AG04449 (cell line): ENCODE results near the gene NMRK1.

Experiments
- CTCF ChIA-PET: fragments of 350-600 bp; formaldehyde crosslinking; extraction: SDS; loops from one replicate; lab custom pipeline; 2021; ENCODE audit warnings: antibody characterized with exemption; lab: Yijun Ruan, JAX
- POLR2A ChIA-PET: fragments of 400-600, 350-600 bp; formaldehyde crosslinking; extraction: SDS; loops from one replicate; lab custom pipeline; 2020; ENCODE audit warnings: antibody characterized with exemption, inconsistent platforms; lab: Yijun Ruan, JAX
- DNase-seq: peaks from one replicate; pipeline ENCODE4 v3.0.0-alpha.2; 2010; ENCODE audit warnings: low read depth, low spot score
- H3K4me3 ChIP-seq: 2 replicates; pipeline ENCODE4 v1.5.1; 2011; ENCODE audit warnings: low read depth, mild to moderate bottlenecking, control low read depth, low read length
- TF ChIP-seq, protein P1 (sequence below): IDR thresholded peaks from one replicate; pipeline ENCODE4 v1.5.1; 2011; ENCODE audit warnings: mild to moderate bottlenecking, moderate library complexity, low read length, control low read depth, inconsistent platforms; ENCODE audit not compliant: insufficient read depth; ENCODE audit errors: missing control alignments

NMRK1 gene

DNA sequence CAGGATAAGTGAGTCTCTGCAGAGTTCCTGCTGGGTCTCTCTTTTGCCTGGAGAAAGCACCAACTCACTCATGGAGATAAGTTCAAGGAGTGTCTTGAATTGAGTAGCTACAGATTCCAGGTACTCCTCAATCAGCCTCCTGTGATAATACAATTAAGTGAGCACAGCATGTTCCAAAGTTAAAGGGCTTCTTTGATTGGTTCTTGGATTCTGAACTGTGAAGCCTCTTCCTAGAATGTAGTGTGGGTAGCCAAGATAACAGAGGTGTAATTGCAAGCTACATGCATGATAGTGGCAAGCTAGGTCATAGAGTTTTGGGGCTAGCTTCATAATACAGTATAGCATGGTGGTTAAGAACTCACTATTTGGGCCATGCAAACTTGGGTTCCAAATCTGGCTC, 36.7 kb downstream of the NMRK1 start:
- DNase-seq: no peak
- ChIA-PET POLR2A (no interaction called here), CTCF (interaction anchor here (0.7 to 1.3 kb wide), 3 partner anchors 11 to 281 kb away, joined by 3 read pairs; no protein-coding TSS in a partner anchor)
- no peak overlapping the region for H3K4me3 ChIP-seq
- TF ChIP-seq, protein P1, sequence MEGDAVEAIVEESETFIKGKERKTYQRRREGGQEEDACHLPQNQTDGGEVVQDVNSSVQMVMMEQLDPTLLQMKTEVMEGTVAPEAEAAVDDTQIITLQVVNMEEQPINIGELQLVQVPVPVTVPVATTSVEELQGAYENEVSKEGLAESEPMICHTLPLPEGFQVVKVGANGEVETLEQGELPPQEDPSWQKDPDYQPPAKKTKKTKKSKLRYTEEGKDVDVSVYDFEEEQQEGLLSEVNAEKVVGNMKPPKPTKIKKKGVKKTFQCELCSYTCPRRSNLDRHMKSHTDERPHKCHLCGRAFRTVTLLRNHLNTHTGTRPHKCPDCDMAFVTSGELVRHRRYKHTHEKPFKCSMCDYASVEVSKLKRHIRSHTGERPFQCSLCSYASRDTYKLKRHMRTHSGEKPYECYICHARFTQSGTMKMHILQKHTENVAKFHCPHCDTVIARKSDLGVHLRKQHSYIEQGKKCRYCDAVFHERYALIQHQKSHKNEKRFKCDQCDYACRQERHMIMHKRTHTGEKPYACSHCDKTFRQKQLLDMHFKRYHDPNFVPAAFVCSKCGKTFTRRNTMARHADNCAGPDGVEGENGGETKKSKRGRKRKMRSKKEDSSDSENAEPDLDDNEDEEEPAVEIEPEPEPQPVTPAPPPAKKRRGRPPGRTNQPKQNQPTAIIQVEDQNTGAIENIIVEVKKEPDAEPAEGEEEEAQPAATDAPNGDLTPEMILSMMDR: no peak

DNA sequence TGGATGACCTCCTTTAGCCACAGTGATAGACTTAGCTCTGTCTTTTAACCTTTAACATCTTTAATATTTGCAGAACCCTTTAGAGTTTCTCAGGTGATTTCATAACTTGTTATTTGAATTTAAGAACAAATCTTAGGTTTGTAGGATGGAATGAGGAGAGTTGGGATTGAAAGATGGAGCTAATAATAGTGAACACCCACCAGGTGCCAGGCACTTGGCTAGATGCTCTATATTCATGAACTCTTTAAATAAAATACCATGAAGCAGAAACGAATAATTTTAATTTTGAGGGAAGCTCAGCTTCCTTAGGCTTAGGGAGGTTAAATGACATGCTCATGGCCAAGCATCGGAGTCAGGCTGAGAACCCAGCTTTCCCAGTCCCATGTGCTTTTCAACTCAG, 40.4 kb downstream of the NMRK1 start:
- no peak for DNase-seq
- CTCF ChIA-PET: interaction anchor here (1.1 to 1.2 kb wide), 4 partner anchors 19 to 271 kb away, joined by 3 to 5 read pairs (median 4); partner anchors contain the start of gene CARNMT1
- no peak overlapping the region for H3K4me3 ChIP-seq
- TF ChIP-seq, protein P1: no peak
- POLR2A ChIA-PET: interaction anchor here (0.6 kb wide), 1 partner anchor 9 kb away, joined by 3 read pairs; no protein-coding TSS in a partner anchor

DNA sequence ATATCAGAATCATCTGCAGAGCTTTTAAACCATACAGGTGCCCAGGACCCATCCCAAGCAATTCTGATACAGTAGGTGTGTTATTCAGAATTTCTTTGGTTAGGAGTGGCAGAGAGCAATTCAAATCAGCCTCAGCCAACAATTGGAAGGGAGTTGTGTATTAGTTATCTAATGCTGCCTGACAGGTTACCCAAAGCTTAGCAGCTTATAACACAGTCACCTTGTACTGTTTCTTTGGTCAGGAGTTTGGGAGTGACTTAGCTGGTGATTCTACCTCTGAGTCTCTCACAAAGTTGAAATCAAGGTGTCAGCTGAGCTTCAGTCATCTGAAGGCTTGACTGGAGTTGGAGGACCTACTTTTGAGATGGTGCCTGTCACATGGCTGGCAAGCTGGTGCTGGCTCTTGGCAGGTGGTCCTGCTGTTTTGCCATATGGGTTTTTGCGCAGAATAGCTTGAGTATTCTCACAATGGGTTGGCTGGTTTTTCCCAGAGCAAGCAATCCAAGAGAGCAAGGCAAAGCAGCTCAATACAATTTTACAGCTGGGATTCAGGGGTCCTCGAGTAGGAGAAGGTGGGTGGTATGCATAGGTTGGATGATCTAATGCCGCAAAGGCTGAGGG, 41.1 kb downstream of the NMRK1 start:
- no peak for DNase-seq
- CTCF ChIA-PET: interaction anchor here (1.1 to 1.3 kb wide), 5 partner anchors 17 to 270 kb away, joined by 3 to 5 read pairs (median 4); partner anchors contain the start of gene CARNMT1
- POLR2A ChIA-PET: interaction anchor here (0.6 kb wide), 1 partner anchor 8 kb away, joined by 3 read pairs; no protein-coding TSS in a partner anchor
- TF ChIP-seq, protein P1: no peak
- no peak overlapping the region for H3K4me3 ChIP-seq

DNA sequence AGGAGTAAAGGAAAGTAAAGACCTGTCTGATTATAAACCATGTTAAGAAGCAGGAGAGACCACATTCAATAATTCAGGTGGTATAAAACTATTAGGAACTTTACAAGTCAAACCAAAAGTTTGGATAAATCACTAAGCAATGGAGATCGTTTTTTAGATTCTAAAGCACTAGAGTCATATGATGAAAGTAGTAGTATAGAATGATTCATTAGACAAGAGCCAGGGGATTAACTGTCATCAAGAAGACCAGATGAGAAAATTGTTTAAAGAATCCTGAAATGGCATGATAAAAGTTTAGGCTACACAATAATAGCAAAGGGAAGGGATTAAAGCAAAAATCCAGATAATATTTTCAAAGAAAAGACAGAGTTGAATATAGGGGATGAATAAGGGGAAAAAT, 46.9 kb downstream of the NMRK1 start:
- POLR2A ChIA-PET: no interaction called here
- H3K4me3 ChIP-seq: no peak overlapping the region
- CTCF ChIA-PET: interaction anchor here (1.1 to 1.5 kb wide), 4 partner anchors 10 to 34 kb away, joined by 3 read pairs; partner anchors contain the start of gene CARNMT1
- TF ChIP-seq, protein P1: no peak
- no peak for DNase-seq

DNA sequence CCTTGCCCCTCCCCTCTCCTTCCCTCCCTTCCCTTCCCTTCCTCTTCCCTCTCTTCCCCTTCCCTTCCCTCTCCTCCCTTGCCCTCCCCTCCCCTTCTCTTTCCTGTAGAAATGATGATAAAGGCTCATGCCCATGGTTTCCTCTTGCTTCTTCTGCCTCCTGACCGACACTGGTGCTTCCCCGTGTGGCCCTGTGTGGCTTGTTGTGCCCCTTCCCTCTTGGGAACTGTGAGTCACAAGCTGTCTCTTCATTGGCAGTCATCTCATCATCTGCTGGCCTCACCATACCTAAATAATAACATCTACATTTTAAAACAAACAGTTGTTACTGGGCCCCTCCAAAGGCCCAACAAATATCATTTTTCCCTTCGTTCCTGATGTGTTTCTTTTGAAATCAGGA, 48.2 kb downstream of the NMRK1 start:
- CTCF ChIA-PET: interaction anchor here (0.8 to 3.9 kb wide), 10 partner anchors 10 to 268 kb away, joined by 3 to 22 read pairs (median 3); partner anchors contain the start of genes CARNMT1, NMRK1 and OSTF1
- H3K4me3 ChIP-seq: no peak overlapping the region
- DNase-seq: no peak
- POLR2A ChIA-PET: interaction anchor here (1.2 to 1.9 kb wide), 2 partner anchors 11 to 25 kb away, joined by 3 to 12 read pairs; partner anchors contain the start of gene CARNMT1
- TF ChIP-seq, protein P1: no peak

DNA sequence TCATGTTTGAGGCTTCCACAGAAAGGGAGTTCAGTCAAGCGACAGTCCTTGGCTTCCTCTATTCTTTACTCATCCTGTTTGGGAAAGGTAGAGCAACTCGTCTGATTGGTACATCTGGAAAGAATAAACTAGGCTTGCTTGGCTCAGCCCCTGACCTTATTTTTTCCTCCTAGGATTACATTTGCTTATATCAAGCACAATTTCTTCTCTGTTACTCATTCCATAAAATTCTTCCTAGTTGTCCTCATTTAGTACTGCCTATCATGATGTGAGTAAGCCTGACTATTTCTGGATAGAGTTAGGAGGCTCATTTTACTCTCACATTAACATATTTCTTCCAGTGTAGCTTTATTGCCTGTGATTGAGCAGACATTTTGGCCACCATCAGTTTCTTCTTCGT, 48.9 kb downstream of the NMRK1 start:
- CTCF ChIA-PET: interaction anchor here (0.6 to 3.9 kb wide), 8 partner anchors 9 to 268 kb away, joined by 3 to 22 read pairs (median 3); partner anchors contain the start of genes CARNMT1, NMRK1 and OSTF1
- DNase-seq: peak; percentile 79
- no peak overlapping the region for H3K4me3 ChIP-seq
- POLR2A ChIA-PET: interaction anchor here (1.2 to 1.9 kb wide), 2 partner anchors 11 to 26 kb away, joined by 3 to 12 read pairs; partner anchors contain the start of gene CARNMT1
- TF ChIP-seq, protein P1: no peak
